Keratinocyte (primary cell): Measurements from ENCODE around the gene ACACA. TPM values are rescaled to one million over a fixed set of nuclear protein-coding genes. Genes with fewer than 3 reads are reported as not detected.

ENCODE experiments used
- DNase-seq: peaks from one replicate; pipeline ENCODE4 v3.0.0-alpha.2; 2011; ENCODE audit warnings: low read depth, missing footprints, low spot score
- FAIRE-seq: peaks from 2 replicates; lab custom pipeline; 2011; peaks lifted over from hg19 to GRCh38; lab: Jason Lieb, UNC
- H2AFZ ChIP-seq: 2 replicates; pipeline ENCODE4 v1.6.0; 2012; ENCODE audit warnings: low read length, control low read depth, inconsistent platforms; ENCODE audit not compliant: control insufficient read depth
- H3K27ac ChIP-seq: 2 replicates; pipeline ENCODE4 v1.5.1; 2011; ENCODE audit warnings: low read length; ENCODE audit not compliant: control insufficient read depth, insufficient read depth
- H3K27me3 ChIP-seq: 3 replicates; pipeline ENCODE4 v1.6.0; 2011; ENCODE audit warnings: low read length; ENCODE audit not compliant: control insufficient read depth, insufficient read depth; ENCODE audit errors: extremely low read depth
- H3K36me3 ChIP-seq, 2 experiments: 2 replicates in 1 of 2; 3 replicates in 1 of 2; pipeline ENCODE4 v1.5.1; 2011; ENCODE audit warnings: low read length in 2 of 2, mild to moderate bottlenecking in 1 of 2; ENCODE audit not compliant: control insufficient read depth in 2 of 2, insufficient read depth in 2 of 2; ENCODE audit errors: extremely low read depth in 1 of 2
- H3K4me1 ChIP-seq: 3 replicates; pipeline ENCODE4 v1.5.1; 2011; ENCODE audit warnings: low read length; ENCODE audit not compliant: control insufficient read depth, insufficient read depth; ENCODE audit errors: extremely low read depth
- H3K4me2 ChIP-seq: 3 replicates; pipeline ENCODE4 v1.6.0; 2011; ENCODE audit warnings: low read depth, low read length; ENCODE audit not compliant: control insufficient read depth, insufficient read depth; ENCODE audit errors: extremely low read depth
- H3K4me3 ChIP-seq, 3 experiments: fragments of 200-600 bp in 1 of 3; sonication (generic) in 1 of 3; 2 replicates in 2 of 3; 3 replicates in 1 of 3; pipeline ENCODE4 v1.5.1; 2011 to 2016; ENCODE audit warnings: low read length in 3 of 3, mild to moderate bottlenecking in 3 of 3, control low read depth in 2 of 3, inconsistent platforms in 1 of 3, low read depth in 1 of 3, mixed read lengths in 1 of 3, mixed run types in 1 of 3, moderate library complexity in 1 of 3; ENCODE audit not compliant: control insufficient read depth in 2 of 3, insufficient read depth in 2 of 3; ENCODE audit errors: extremely low read depth in 1 of 3
- H3K79me2 ChIP-seq: 2 replicates; pipeline ENCODE4 v1.6.0; 2012; ENCODE audit warnings: low read length; ENCODE audit not compliant: control insufficient read depth, insufficient read depth
- H3K9ac ChIP-seq: 3 replicates; pipeline ENCODE4 v1.6.0; 2011; ENCODE audit warnings: low read length; ENCODE audit not compliant: control insufficient read depth, insufficient read depth; ENCODE audit errors: extremely low read depth
- H3K9me1 ChIP-seq: 3 replicates; pipeline ENCODE4 v1.6.0; 2011; ENCODE audit warnings: low read length; ENCODE audit not compliant: control insufficient read depth, insufficient read depth; ENCODE audit errors: extremely low read depth
- H3K9me3 ChIP-seq: 2 replicates; pipeline ENCODE4 v1.5.1; 2012; ENCODE audit warnings: low read depth, low read length; ENCODE audit not compliant: control insufficient read depth
- H4K20me1 ChIP-seq: 3 replicates; pipeline ENCODE4 v1.6.0; 2011; ENCODE audit warnings: low read length; ENCODE audit not compliant: control insufficient read depth, insufficient read depth; ENCODE audit errors: extremely low read depth
- EZH2 ChIP-seq: IDR thresholded peaks from one replicate; pipeline ENCODE4 v1.6.1; 2012; ENCODE audit warnings: inconsistent platforms, mild to moderate bottlenecking, low read length, moderate library complexity
- dilution Hi-C: fragments of 300-500 bp; cut with MboI; formaldehyde crosslinking; loops from one replicate; pipeline ENCODE4 v1.7.0; 2020; ENCODE audit warnings: low sequenced_read_pairs; ENCODE audit not compliant: extremely low pct_ligation_motif_present
- polyA plus RNA-seq, 5 experiments: library from polyadenylated mRNA; depleted of rRNA in 3 of 5; stranded (reverse) in 3 of 5; stranded (forward) in 1 of 5; unstranded in 1 of 5; fragments of >200 nt; gene quantifications; 1 replicate in 1 of 5; 2 replicates in 3 of 5; 3 replicates in 1 of 5; pipeline versions ENCODE4 v1.2.1 to v1.2.3, GENCODE V29; 2011 to 2012; ENCODE audit warnings: missing spikeins in 2 of 5, low read depth in 1 of 5, low replicate concordance in 1 of 5
- TF ChIP-seq, protein P1 (sequence below), 3 experiments: IDR thresholded peaks in 1 of 3; conservative IDR thresholded peaks in 1 of 3; optimal IDR thresholded peaks in 1 of 3; 2 replicates in 2 of 3; 3 replicates in 1 of 3; pipeline versions ENCODE3 to v1.5.1; 2011; ENCODE audit warnings: low read length in 3 of 3, mild to moderate bottlenecking in 3 of 3, moderate library complexity in 2 of 3, control low read depth in 1 of 3, inconsistent platforms in 1 of 3; ENCODE audit not compliant: insufficient read depth in 2 of 3; ENCODE audit errors: extremely low read depth in 1 of 3

ACACA gene
- polyA plus RNA-seq, 1 donor (not counting 4 experiments of a cell fraction or from before 2014, with no cell fraction given): 85.8 TPM

DNA sequence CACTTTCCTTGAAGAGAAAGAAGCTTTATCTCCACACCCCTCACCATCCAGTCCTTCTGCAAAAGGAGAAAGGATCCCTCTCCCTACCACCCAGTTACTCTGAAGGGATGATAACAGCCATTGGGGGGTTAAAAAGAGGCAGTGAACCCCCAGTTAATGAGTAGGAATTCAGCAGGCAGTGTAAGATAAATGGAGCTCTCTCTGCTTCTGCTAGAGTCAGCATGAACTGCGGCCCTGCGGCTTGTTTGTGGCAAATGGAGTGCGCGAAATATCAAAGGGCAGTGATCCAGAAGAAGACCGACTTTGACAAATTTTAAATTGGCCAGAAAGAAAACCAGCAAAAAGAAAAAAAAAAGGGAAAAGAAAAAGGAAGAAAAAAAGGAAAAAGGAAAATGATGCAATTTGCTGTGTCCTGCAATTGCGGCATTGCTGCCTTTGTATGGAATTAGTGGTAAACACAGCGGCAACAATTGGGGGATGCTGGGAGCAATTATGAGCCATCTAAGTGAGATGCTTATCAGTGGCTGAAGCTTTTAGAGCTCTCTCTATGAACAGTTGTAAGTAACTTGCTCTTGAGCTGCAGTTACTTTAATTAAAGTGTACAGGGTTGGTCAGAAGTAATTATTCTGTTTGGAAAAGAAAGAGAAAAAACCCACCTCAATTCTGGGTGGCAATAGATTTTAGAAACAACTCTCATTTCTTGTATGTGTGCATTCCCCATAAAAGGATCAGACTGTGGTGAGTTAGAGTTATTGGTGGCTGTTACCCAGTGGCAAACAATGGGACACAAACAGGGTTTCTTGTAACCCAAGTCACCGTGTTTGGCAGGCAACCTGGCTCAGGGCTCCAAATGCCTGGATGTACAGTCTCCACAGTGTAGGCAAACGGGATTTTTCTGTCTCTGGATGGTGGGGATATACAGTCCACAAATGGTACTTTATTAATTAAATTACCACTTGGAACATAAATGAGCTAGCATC, 296.6 kb downstream of the ACACA start:
- H3K4me3 ChIP-seq: no peak overlapping the region
- no peak for FAIRE-seq
- no peaks in the 10 kb centered on the region for H3K79me2 ChIP-seq
- peaks cover 10% of the 10 kb centered on the region for H3K4me1 ChIP-seq
- no peak for DNase-seq
- no peaks in the 10 kb centered on the region for H3K27me3 ChIP-seq
- dilution Hi-C loops: no loop called here
- H2AFZ ChIP-seq: no peak overlapping the region
- no peaks in the 10 kb centered on the region for H4K20me1 ChIP-seq
- H3K36me3 ChIP-seq: peaks cover 19 to 35% of the 10 kb centered on the region in 2 experiments
- H3K27ac ChIP-seq: no peak overlapping the region
- no peak overlapping the region for H3K4me2 ChIP-seq
- H3K9ac ChIP-seq: no peak overlapping the region
- H3K9me1 ChIP-seq: no peaks in the 10 kb centered on the region
- no peak for TF ChIP-seq EZH2
- TF ChIP-seq, protein P1, sequence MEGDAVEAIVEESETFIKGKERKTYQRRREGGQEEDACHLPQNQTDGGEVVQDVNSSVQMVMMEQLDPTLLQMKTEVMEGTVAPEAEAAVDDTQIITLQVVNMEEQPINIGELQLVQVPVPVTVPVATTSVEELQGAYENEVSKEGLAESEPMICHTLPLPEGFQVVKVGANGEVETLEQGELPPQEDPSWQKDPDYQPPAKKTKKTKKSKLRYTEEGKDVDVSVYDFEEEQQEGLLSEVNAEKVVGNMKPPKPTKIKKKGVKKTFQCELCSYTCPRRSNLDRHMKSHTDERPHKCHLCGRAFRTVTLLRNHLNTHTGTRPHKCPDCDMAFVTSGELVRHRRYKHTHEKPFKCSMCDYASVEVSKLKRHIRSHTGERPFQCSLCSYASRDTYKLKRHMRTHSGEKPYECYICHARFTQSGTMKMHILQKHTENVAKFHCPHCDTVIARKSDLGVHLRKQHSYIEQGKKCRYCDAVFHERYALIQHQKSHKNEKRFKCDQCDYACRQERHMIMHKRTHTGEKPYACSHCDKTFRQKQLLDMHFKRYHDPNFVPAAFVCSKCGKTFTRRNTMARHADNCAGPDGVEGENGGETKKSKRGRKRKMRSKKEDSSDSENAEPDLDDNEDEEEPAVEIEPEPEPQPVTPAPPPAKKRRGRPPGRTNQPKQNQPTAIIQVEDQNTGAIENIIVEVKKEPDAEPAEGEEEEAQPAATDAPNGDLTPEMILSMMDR (optimal IDR thresholded peaks at IDR 0.05 in 1 of 3, IDR thresholded peaks at IDR 0.05 in 1 of 3, conservative IDR thresholded peaks at IDR 0.05 in 1 of 3; ENCODE audit: extremely low read depth in 1 of 3, insufficient read depth in 2 of 3, low read length in 3 of 3): no peak
- H3K9me3 ChIP-seq: no peaks in the 10 kb centered on the region

DNA sequence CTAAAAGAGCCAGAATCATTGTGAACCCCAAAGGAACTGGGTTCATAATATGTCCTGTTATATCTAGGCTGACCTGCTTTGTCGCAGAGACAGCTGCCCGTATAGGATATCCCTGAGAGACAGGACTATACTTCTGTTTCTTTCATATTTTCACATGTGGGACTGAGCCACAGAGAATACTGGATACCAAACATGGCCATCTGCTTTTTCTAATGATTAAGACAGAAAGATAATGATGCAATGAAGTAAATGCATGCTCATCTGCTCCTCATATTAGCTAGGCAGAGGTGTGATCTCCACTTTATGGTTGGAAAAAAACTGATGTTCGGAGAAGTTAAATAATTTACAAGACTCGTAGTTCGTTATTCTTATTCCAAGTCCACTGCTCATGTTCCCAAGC, 297.5 kb downstream of the ACACA start:
- Histone ChIP-seq H3K4me3 (no peak overlapping the region), H3K4me1 (peaks cover 10% of the 10 kb centered on the region), H3K27me3 (no peaks in the 10 kb centered on the region), H4K20me1 (no peaks in the 10 kb centered on the region), H3K36me3 (peaks cover 24 to 38% of the 10 kb centered on the region in 2 experiments), H3K4me2 (no peak overlapping the region), H2AFZ (no peak overlapping the region), H3K9me1 (no peaks in the 10 kb centered on the region), H3K79me2 (no peaks in the 10 kb centered on the region), H3K9ac (no peak overlapping the region), H3K9me3 (no peaks in the 10 kb centered on the region), H3K27ac (no peak overlapping the region)
- dilution Hi-C loops: no loop called here
- FAIRE-seq: no peak
- TF ChIP-seq EZH2: no peak
- TF ChIP-seq, protein P1 (optimal IDR thresholded peaks at IDR 0.05 in 1 of 3, IDR thresholded peaks at IDR 0.05 in 1 of 3, conservative IDR thresholded peaks at IDR 0.05 in 1 of 3; ENCODE audit: extremely low read depth in 1 of 3, insufficient read depth in 2 of 3, low read length in 3 of 3): no peak
- no peak for DNase-seq
